ENCODE data around the gene BMPER. TPM values are rescaled to one million over a fixed set of nuclear protein-coding genes. Genes with fewer than 3 reads are reported as not detected.

BMPER gene
- total and polyA plus RNA-seq, 2 experiments from 2014 or later, result 40.5 to 97.3 TPM

- in situ Hi-C loops (cut with MboI), result no loop called here
- 43 to 51% methylated on average over 2 of the region's 2 CpGs for WGBS, 2 experiments (ENCODE audit: low coverage in 1 of 2, low lambda C conversion rate in 2 of 2, missing lambda C conversion rate in 2 of 2)
- Histone ChIP-seq H3K9ac (no peak overlapping the region), H3F3A (ENCODE audit: insufficient read depth) (peaks cover 63% of the 10 kb centered on the region), H3K27ac (peak overlapping the region; percentile 95), H2AFZ (no peak overlapping the region), H3K4me1 (ENCODE audit: insufficient read depth) (peaks cover 60% of the 10 kb centered on the region), H3K79me2 (ENCODE audit: insufficient read depth) (no peaks in the 10 kb centered on the region), H4K20me1 (ENCODE audit: insufficient read depth) (no peaks in the 10 kb centered on the region), H3K4me3 (no peak overlapping the region), H3K36me3 (ENCODE audit: low read depth) (peaks cover 8% of the 10 kb centered on the region), H3K27me3 (replicated peaks; ENCODE audit: insufficient read depth) (no peaks in the 10 kb centered on the region), H3K9me2 (ENCODE audit: insufficient read depth) (no peaks in the 10 kb centered on the region), H3K9me3 (ENCODE audit: low read depth) (no peaks in the 10 kb centered on the region), H3K4me2 (ENCODE audit: unreplicated experiment) (no peak overlapping the region)
- peak; percentile 65 for DNase-seq
- no peak for TF ChIP-seq EZH2 (IDR thresholded peaks at IDR 0.05; ENCODE audit: insufficient read depth, poor library complexity, severe bottlenecking)
- no peak for TF ChIP-seq EZH2phosphoT487 (IDR thresholded peaks at IDR 0.05; ENCODE audit: insufficient read depth, low read depth)
Measured at GRCh38 chr7:34157137-34157536, 251.8 kb downstream of the BMPER start.

- Histone ChIP-seq H3K4me1 (ENCODE audit: insufficient read depth) (peaks cover 59% of the 10 kb centered on the region), H3K27ac (peak overlapping the region; percentile 79), H3K4me3 (no peak overlapping the region), H2AFZ (no peak overlapping the region), H3K27me3 (replicated peaks; ENCODE audit: insufficient read depth) (no peaks in the 10 kb centered on the region), H3F3A (ENCODE audit: insufficient read depth) (peaks cover 59% of the 10 kb centered on the region), H3K4me2 (ENCODE audit: unreplicated experiment) (no peak overlapping the region), H3K36me3 (ENCODE audit: low read depth) (peaks cover 3% of the 10 kb centered on the region), H3K9me3 (ENCODE audit: low read depth) (no peaks in the 10 kb centered on the region), H3K9me2 (ENCODE audit: insufficient read depth) (no peaks in the 10 kb centered on the region), H3K79me2 (ENCODE audit: insufficient read depth) (no peaks in the 10 kb centered on the region), H3K9ac (no peak overlapping the region), H4K20me1 (ENCODE audit: insufficient read depth) (no peaks in the 10 kb centered on the region)
- no peak for DNase-seq
- in situ Hi-C loops (cut with MboI), result no loop called here
- WGBS, 2 experiments (ENCODE audit: low coverage in 1 of 2, low lambda C conversion rate in 2 of 2, missing lambda C conversion rate in 2 of 2), result 87 to 89% methylated on average over 12 of the region's 12 CpGs
- no peak for TF ChIP-seq EZH2 (IDR thresholded peaks at IDR 0.05; ENCODE audit: insufficient read depth, poor library complexity, severe bottlenecking)
- no peak for TF ChIP-seq EZH2phosphoT487 (IDR thresholded peaks at IDR 0.05; ENCODE audit: insufficient read depth, low read depth)
Measured at GRCh38 chr7:34158368-34159153, 253.2 kb downstream of the BMPER start.

- H4K20me1 ChIP-seq (ENCODE audit: insufficient read depth), result no peaks in the 10 kb centered on the region
- TF ChIP-seq EZH2phosphoT487 (IDR thresholded peaks at IDR 0.05; ENCODE audit: insufficient read depth, low read depth) (no peak), EZH2 (IDR thresholded peaks at IDR 0.05; ENCODE audit: insufficient read depth, poor library complexity, severe bottlenecking) (no peak)
- H3K9me3 ChIP-seq (ENCODE audit: low read depth), result no peaks in the 10 kb centered on the region
- H3K36me3 ChIP-seq (ENCODE audit: low read depth), result no peaks in the 10 kb centered on the region
- in situ Hi-C loops (cut with MboI), result no loop called here
- WGBS, 2 experiments (ENCODE audit: low coverage in 1 of 2, low lambda C conversion rate in 2 of 2, missing lambda C conversion rate in 2 of 2), result 43 to 50% methylated on average over 2 of the region's 2 CpGs
- no peaks in the 10 kb centered on the region for H3K27me3 ChIP-seq (replicated peaks; ENCODE audit: insufficient read depth)
- H3K4me2 ChIP-seq (ENCODE audit: unreplicated experiment), result no peak overlapping the region
- peak; percentile 97 for DNase-seq
- H2AFZ ChIP-seq, result no peak overlapping the region
- peaks cover 54% of the 10 kb centered on the region for H3F3A ChIP-seq (ENCODE audit: insufficient read depth)
- H3K4me3 ChIP-seq, result no peak overlapping the region
- H3K4me1 ChIP-seq (ENCODE audit: insufficient read depth), result peaks cover 46% of the 10 kb centered on the region
- H3K9me2 ChIP-seq (ENCODE audit: insufficient read depth), result no peaks in the 10 kb centered on the region
- peak overlapping the region; percentile 82 for H3K27ac ChIP-seq
- peak overlapping the region; percentile 41; the same call in 1 of the 2 replicates for H3K9ac ChIP-seq
- no peaks in the 10 kb centered on the region for H3K79me2 ChIP-seq (ENCODE audit: insufficient read depth)
Measured at GRCh38 chr7:34160261-34160752, 255.0 kb downstream of the BMPER start.

- H3K9ac ChIP-seq, result no peak overlapping the region
- H3K9me3 ChIP-seq (ENCODE audit: low read depth), result no peaks in the 10 kb centered on the region
- no peaks in the 10 kb centered on the region for H3K9me2 ChIP-seq (ENCODE audit: insufficient read depth)
- WGBS, 2 experiments (ENCODE audit: low coverage in 1 of 2, low lambda C conversion rate in 2 of 2, missing lambda C conversion rate in 2 of 2), result 93 to 95% methylated on average over 5 of the region's 5 CpGs
- no peak for DNase-seq
- peaks cover 36% of the 10 kb centered on the region for H3F3A ChIP-seq (ENCODE audit: insufficient read depth)
- H4K20me1 ChIP-seq (ENCODE audit: insufficient read depth), result no peaks in the 10 kb centered on the region
- no peak overlapping the region for H2AFZ ChIP-seq
- H3K36me3 ChIP-seq (ENCODE audit: low read depth), result no peaks in the 10 kb centered on the region
- no peak overlapping the region for H3K4me2 ChIP-seq (ENCODE audit: unreplicated experiment)
- H3K4me3 ChIP-seq, result no peak overlapping the region
- TF ChIP-seq EZH2 (IDR thresholded peaks at IDR 0.05; ENCODE audit: insufficient read depth, poor library complexity, severe bottlenecking), result no peak
- H3K4me1 ChIP-seq (ENCODE audit: insufficient read depth), result peaks cover 34% of the 10 kb centered on the region
- no peaks in the 10 kb centered on the region for H3K27me3 ChIP-seq (replicated peaks; ENCODE audit: insufficient read depth)
- in situ Hi-C loops (cut with MboI), result no loop called here
- no peaks in the 10 kb centered on the region for H3K79me2 ChIP-seq (ENCODE audit: insufficient read depth)
- H3K27ac ChIP-seq, result no peak overlapping the region
Measured at GRCh38 chr7:34162027-34162565, 256.8 kb downstream of the BMPER start.
